OCI-LY1 (cell line): ENCODE measurements around the gene ODF2L.

Experiments used
- EZH2 ChIP-seq: fragments of 200-600 bp; sonication (generic), shearing (Covaris generic); IDR thresholded peaks from 2 replicates; pipeline ENCODE4 v1.8.0; 2017; ENCODE audit warnings: borderline replicate concordance, mixed run types, mild to moderate bottlenecking, antibody characterized with exemption, low read length, moderate library complexity, mixed read lengths
- TF ChIP-seq, protein P1 (sequence below): fragments of 200-600 bp; sonication (generic), shearing (Covaris generic); IDR thresholded peaks from 2 replicates; pipeline ENCODE4 v1.5.1; 2017; ENCODE audit warnings: mild to moderate bottlenecking, antibody characterized with exemption, low read length, moderate library complexity, mixed read lengths

DNA sequence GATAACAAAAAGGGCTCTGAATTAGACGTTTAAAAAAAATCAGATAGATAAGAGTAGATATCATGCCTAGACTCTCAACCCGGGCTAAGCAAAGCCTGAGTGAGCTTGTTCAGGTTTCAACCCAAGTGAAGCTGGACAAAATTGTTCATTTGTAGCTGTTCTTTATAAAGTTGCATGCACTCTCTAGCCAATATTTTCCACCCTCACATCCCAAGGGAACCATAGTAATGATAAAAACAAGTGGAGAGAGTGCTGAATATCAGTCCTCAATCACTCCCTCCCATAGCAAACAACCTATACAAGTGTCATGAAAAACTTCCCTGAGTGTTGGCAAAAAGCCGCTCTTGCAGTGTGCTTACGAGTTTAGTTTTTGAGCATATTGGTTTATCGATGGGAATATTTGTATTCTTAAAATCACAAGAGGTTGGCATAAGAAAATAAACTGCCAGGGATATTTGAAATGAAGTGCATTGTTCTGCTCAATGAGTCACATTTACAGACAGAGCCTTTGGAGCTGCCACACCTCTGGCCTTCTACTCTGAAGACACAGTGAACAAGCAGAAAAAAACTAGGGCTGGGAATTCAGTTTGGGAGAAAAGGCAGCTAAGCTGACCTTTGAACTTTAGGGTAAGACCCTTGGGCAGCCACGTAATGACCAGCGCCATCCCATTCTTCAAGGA is 25.6 kb upstream of the ODF2L start:
- TF ChIP-seq, protein P1, sequence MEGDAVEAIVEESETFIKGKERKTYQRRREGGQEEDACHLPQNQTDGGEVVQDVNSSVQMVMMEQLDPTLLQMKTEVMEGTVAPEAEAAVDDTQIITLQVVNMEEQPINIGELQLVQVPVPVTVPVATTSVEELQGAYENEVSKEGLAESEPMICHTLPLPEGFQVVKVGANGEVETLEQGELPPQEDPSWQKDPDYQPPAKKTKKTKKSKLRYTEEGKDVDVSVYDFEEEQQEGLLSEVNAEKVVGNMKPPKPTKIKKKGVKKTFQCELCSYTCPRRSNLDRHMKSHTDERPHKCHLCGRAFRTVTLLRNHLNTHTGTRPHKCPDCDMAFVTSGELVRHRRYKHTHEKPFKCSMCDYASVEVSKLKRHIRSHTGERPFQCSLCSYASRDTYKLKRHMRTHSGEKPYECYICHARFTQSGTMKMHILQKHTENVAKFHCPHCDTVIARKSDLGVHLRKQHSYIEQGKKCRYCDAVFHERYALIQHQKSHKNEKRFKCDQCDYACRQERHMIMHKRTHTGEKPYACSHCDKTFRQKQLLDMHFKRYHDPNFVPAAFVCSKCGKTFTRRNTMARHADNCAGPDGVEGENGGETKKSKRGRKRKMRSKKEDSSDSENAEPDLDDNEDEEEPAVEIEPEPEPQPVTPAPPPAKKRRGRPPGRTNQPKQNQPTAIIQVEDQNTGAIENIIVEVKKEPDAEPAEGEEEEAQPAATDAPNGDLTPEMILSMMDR, result no peak
- TF ChIP-seq EZH2, result no peak
